HG03095 (cell line): ENCODE measurements around the gene DUSP6.

Experiments
- ATAC-seq: cut with Tn5 transposase; IDR thresholded peaks from one replicate; pipeline ENCODE4 v1.9.1; 2021; ENCODE audit warnings: moderate library complexity; ENCODE audit not compliant: unreplicated experiment

Gene DUSP6

DNA sequence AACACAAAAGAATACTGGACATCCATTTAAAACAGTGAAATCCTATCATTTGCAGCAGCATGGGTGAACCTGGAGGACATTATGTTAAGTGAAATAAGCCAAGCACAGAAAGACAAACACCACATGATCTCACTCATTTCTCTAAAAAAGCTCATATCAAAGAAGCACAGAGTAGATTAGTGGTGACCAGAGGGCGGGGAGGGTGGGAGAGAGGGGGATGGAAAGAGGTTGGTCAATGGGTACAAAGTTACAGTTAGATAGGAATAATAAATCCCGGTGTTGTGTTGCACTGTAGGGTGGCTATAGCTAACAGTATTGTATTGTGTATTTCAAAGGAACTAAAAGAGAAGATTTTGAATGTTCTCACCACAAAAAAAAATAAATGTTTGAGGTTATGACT, 52.4 kb downstream of the DUSP6 start:
- ATAC-seq, result no peak

DNA sequence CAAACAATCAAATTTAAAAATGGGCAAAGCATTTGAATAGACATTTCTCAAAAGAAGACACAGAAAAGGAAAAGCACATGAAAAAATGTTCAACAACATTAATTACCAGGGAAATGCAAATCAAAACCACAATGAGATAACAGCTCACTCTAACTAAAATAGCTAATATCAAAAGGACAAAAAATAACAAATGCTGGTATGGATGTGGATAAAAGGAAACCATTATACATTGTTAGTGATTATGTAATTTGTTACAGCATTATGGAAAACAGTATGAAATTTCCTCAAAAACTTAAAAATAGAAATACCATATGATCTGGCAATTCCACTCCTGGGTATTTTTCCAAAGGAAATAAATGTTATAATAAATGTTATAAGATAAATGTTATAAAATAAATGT, 52.9 kb downstream of the DUSP6 start:
- no peak for ATAC-seq
